Chondrocyte (in vitro differentiated cells): ENCODE results near the gene ADAMTS14. TPM values are rescaled to one million over a fixed set of nuclear protein-coding genes. Genes with fewer than 3 reads are reported as not detected.

Experiments
- DNase-seq: peaks from one replicate; pipeline ENCODE4 v3.0.0; 2021; ENCODE audit warnings: mixed read lengths, low spot score
- H3K27ac Mint-ChIP-seq: one replicate; pipeline ENCODE4 v1.8.0; 2021; ENCODE audit warnings: mild to moderate bottlenecking, moderate library complexity, mixed read lengths; ENCODE audit not compliant: unreplicated experiment
- H3K27me3 Mint-ChIP-seq: 2 replicates; pipeline ENCODE4 v1.8.0; 2021; ENCODE audit warnings: low read depth, mixed read lengths
- H3K36me3 Mint-ChIP-seq: 2 replicates; pipeline ENCODE4 v1.8.0; 2021; ENCODE audit warnings: low read depth, mixed read lengths
- H3K4me1 Mint-ChIP-seq: 2 replicates; pipeline ENCODE4 v1.8.0; 2021; ENCODE audit warnings: low read depth, mild to moderate bottlenecking, mixed read lengths
- H3K4me3 Mint-ChIP-seq: one replicate; pipeline ENCODE4 v1.8.0; 2021; ENCODE audit warnings: mild to moderate bottlenecking, moderate library complexity, mixed read lengths; ENCODE audit not compliant: unreplicated experiment
- H3K9me3 Mint-ChIP-seq: 2 replicates; pipeline ENCODE4 v1.8.0; 2021; ENCODE audit warnings: low read depth, mixed read lengths
- CTCF ChIP-seq: fragments of 200-600 bp; sonication (generic); IDR thresholded peaks from 2 replicates; pipeline ENCODE4 v1.5.0; 2021; ENCODE audit warnings: antibody characterized with exemption, mild to moderate bottlenecking, moderate library complexity
- total RNA-seq: library from RNA; stranded (reverse); gene quantifications from 3 replicates; pipeline ENCODE4 v1.2.1, GENCODE V29; 2021

The ADAMTS14 gene
- total RNA-seq, 1 donor from 2014 or later, result 7.7 TPM

GRCh38 chr10:70756700-70757360, 84.5 kb downstream of the ADAMTS14 start:
- peaks cover 38% of the 10 kb centered on the region for H3K4me1 Mint-ChIP-seq
- DNase-seq, result no peak
- H3K36me3 Mint-ChIP-seq, result no peaks in the 10 kb centered on the region
- H3K9me3 Mint-ChIP-seq, result no peaks in the 10 kb centered on the region
- TF ChIP-seq CTCF, result no peak
- H3K27ac Mint-ChIP-seq, result peak overlapping the region; percentile 12
- no peak overlapping the region for H3K4me3 Mint-ChIP-seq
- no peaks in the 10 kb centered on the region for H3K27me3 Mint-ChIP-seq

DNA sequence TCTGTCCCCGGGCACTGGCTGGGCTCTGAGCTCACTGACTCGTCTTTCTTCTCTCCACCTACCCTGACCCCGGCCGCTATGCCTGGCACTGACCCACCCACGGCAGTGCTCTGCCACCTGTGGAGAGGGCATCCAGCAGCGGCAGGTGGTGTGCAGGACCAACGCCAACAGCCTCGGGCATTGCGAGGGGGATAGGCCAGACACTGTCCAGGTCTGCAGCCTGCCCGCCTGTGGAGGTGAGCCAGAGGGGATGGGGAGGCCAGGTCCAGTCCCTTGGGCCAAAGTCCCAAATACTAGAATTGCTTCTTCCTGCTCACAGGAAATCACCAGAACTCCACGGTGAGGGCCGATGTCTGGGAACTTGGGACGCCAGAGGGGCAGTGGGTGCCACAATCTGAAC, 85.5 kb downstream of the ADAMTS14 start:
- peak; percentile 89 for DNase-seq
- Mint-ChIP-seq H3K9me3 (no peaks in the 10 kb centered on the region), H3K27ac (no peak overlapping the region), H3K36me3 (no peaks in the 10 kb centered on the region), H3K27me3 (no peaks in the 10 kb centered on the region), H3K4me1 (peaks cover 38% of the 10 kb centered on the region), H3K4me3 (no peak overlapping the region)
- no peak for TF ChIP-seq CTCF

- no peak for DNase-seq
- no peaks in the 10 kb centered on the region for H3K36me3 Mint-ChIP-seq
- peak; percentile 90 for TF ChIP-seq CTCF
Observed at GRCh38 chr10:70758757-70759514, 86.6 kb downstream of the ADAMTS14 start.

GRCh38 chr10:70759781-70760180, 87.5 kb downstream of the ADAMTS14 start:
- Mint-ChIP-seq H3K36me3 (no peaks in the 10 kb centered on the region), H3K4me1 (peaks cover 29% of the 10 kb centered on the region), H3K27ac (no peak overlapping the region), H3K9me3 (no peaks in the 10 kb centered on the region), H3K27me3 (no peaks in the 10 kb centered on the region), H3K4me3 (no peak overlapping the region)
- no peak for TF ChIP-seq CTCF
- DNase-seq, result peak; percentile 59

More at GRCh38 chr10:70758757-70759514, 86.6 kb downstream of the ADAMTS14 start:
- Mint-ChIP-seq H3K4me1 (peaks cover 37% of the 10 kb centered on the region), H3K9me3 (no peaks in the 10 kb centered on the region), H3K4me3 (no peak overlapping the region), H3K27me3 (no peaks in the 10 kb centered on the region), H3K27ac (no peak overlapping the region)

DNA sequence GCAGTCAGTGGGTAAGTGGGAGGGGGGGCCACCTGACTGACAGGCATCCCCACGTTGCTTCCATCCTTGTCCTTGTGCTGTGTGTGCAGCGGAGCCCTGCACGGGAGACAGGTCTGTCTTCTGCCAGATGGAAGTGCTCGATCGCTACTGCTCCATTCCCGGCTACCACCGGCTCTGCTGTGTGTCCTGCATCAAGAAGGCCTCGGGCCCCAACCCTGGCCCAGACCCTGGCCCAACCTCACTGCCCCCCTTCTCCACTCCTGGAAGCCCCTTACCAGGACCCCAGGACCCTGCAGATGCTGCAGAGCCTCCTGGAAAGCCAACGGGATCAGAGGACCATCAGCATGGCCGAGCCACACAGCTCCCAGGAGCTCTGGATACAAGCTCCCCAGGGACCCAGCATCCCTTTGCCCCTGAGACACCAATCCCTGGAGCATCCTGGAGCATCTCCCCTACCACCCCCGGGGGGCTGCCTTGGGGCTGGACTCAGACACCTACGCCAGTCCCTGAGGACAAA, 88.0 kb downstream of the ADAMTS14 start:
- no peaks in the 10 kb centered on the region for H3K9me3 Mint-ChIP-seq
- peak; percentile 73 for DNase-seq
- no peak for TF ChIP-seq CTCF
- H3K4me3 Mint-ChIP-seq, result no peak overlapping the region
- H3K4me1 Mint-ChIP-seq, result peaks cover 23% of the 10 kb centered on the region
- no peaks in the 10 kb centered on the region for H3K36me3 Mint-ChIP-seq
- no peak overlapping the region for H3K27ac Mint-ChIP-seq
- no peaks in the 10 kb centered on the region for H3K27me3 Mint-ChIP-seq
